GM12891 (cell line): Measurements from ENCODE around the gene ULK3.

ENCODE experiments used
- POLR2A ChIP-seq: IDR thresholded peaks from 2 replicates; pipeline ENCODE4 v1.6.1; 2011; ENCODE audit warnings: low read depth, low read length, control low read depth
- POLR2AphosphoS5 ChIP-seq: IDR thresholded peaks from 2 replicates; pipeline ENCODE4 v1.6.1; 2011; ENCODE audit warnings: low read depth, low read length, control low read depth
- POU2F2 ChIP-seq: IDR thresholded peaks from 2 replicates; pipeline ENCODE4 v1.6.1; 2011; ENCODE audit warnings: low read depth, mild to moderate bottlenecking, control low read depth, low read length, moderate library complexity
- SPI1 ChIP-seq: IDR thresholded peaks from 2 replicates; pipeline ENCODE4 v1.6.1; 2011; ENCODE audit warnings: low read depth, low read length, control low read depth
- TAF1 ChIP-seq: IDR thresholded peaks from 2 replicates; pipeline ENCODE4 v1.6.1; 2011; ENCODE audit warnings: low read depth, low read length, control low read depth

- TF ChIP-seq POLR2A (no peak), POLR2AphosphoS5 (no peak), SPI1 (no peak), TAF1 (no peak), POU2F2 (no peak)
These were observed 13.0 kb downstream of the ULK3 start for GRCh38 chr15:74829991-74830390.
